Body of pancreas (tissue), 4 donors: ENCODE data around the gene OSBPL9.

ENCODE experiments used
- CTCF ChIP-seq, 7 experiments: fragments of 450-650 bp in 4 of 7; fragments of 200-600 bp in 3 of 7; sonication (generic) in 3 of 7; IDR thresholded peaks; one replicate each; pipeline ENCODE4 v1.5.1; 2016 to 2019; ENCODE audit warnings: antibody characterized with exemption in 7 of 7
- POLR2A ChIP-seq, 3 donors: fragments of 450-650 bp; IDR thresholded peaks; one replicate each; pipeline ENCODE4 v1.6.1; 2016; ENCODE audit warnings: antibody characterized with exemption in 3 of 3, mild to moderate bottlenecking in 2 of 3

- no peak for TF ChIP-seq CTCF (IDR thresholded peaks at IDR 0.05)
- TF ChIP-seq POLR2A (IDR thresholded peaks at IDR 0.05): no peak
Measured at GRCh38 chr1:51790385-51790784, 173.5 kb downstream of the OSBPL9 start.
